ENCODE data around the gene LRTM2. TPM values are rescaled to one million over a fixed set of nuclear protein-coding genes. Genes with fewer than 3 reads are reported as not detected.

Gene LRTM2
- not detected for total RNA-seq

GRCh38 chr12:1820191-1820895, at the start of gene LRTM2:
LRTM2 (plus strand) TSS chr12:1820565; CDS start chr12:1828149, 7,584 bp downstream.
- in situ Hi-C loops (cut with MboI; ENCODE audit: low pct_ligation_motif_present in 1 of 4, low pct_unique_long_range_greater_than_20kb in 1 of 4, low sequenced_read_pairs in 3 of 4), result loop anchor here in 2 of 4 donors (25.0 kb wide), 1 partner anchor 217 kb away; no protein-coding TSS in a partner anchor
- Histone ChIP-seq H3K9me3 (no peaks in the 10 kb centered on the region), H3K36me3 (no peaks in the 10 kb centered on the region), H3K4me3 (no peak within 1 kb of the TSS), H3K27me3 (peaks cover 57% of the 10 kb centered on the region), H3K27ac (no peak within 1 kb of the TSS), H3K4me1 (no peaks in the 10 kb centered on the region)
- TF ChIP-seq POLR2A (IDR thresholded peaks at IDR 0.05) (no peak), CTCF (IDR thresholded peaks at IDR 0.05) (no peak), EP300 (IDR thresholded peaks at IDR 0.05; ENCODE audit: low read depth) (no peak)
- no peak for DNase-seq
- WGBS, 2 donors (ENCODE audit: low coverage in 1 of 2), result 24 to 37% methylated on average over 17 to 34 of the region's 34 CpGs
- intact Hi-C loops (cut with DNase I; ENCODE audit: low total_unique reads), result no loop called here

DNA sequence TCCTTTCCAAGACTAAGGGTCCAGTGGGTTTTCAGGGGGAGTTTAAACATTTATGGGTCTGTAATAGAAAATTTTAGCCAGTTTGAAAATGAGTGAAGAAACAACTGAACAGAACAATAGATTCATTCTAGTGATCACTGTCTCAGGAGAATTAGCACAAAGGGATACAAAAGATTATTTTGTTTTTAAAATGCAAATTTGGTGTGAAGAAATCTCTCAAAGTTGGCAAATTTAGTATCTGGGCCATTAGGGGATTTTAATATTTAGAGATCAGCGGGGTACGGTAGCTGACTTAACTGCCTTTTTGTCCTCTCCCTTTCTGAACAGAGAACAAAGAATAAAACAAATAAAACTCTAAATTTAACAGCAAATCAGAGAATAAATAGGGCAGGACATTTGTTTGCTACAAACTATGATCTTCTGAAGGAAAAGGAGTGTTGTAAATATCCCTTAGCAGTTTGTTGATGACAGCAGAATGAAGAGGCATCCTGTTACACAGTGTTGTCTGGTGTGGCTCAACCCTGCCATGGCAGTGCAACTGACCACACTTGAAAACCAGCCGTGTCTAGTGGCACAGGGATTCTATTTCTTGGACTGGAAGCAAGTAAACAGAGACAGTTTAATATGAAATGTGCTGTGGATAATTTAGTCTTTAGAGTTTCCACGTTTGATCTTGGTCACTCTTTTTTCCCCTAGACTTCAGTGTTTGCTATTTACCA, 46.3 kb upstream of the LRTM2 start:
- in situ Hi-C loops (cut with MboI; ENCODE audit: low pct_ligation_motif_present in 1 of 4, low pct_unique_long_range_greater_than_20kb in 1 of 4, low sequenced_read_pairs in 3 of 4), result no loop called here
- Histone ChIP-seq H3K27me3 (no peaks in the 10 kb centered on the region), H3K4me3 (no peak overlapping the region), H3K36me3 (peaks cover 0 to 3% (median 0%) of the 10 kb centered on the region in 4 donors), H3K27ac (no peak overlapping the region), H3K9me3 (no peaks in the 10 kb centered on the region), H3K4me1 (no peaks in the 10 kb centered on the region)
- 77 to 85% methylated on average over 4 of the region's 4 CpGs for WGBS, 2 donors (ENCODE audit: low coverage in 1 of 2)
- DNase-seq, result no peak
- intact Hi-C loops (cut with DNase I; ENCODE audit: low total_unique reads), result no loop called here
- TF ChIP-seq POLR2A (IDR thresholded peaks at IDR 0.05) (no peak), CTCF (IDR thresholded peaks at IDR 0.05) (no peak), POLR2AphosphoS5 (IDR thresholded peaks at IDR 0.05) (no peak), EP300 (IDR thresholded peaks at IDR 0.05; ENCODE audit: low read depth) (no peak)

DNA sequence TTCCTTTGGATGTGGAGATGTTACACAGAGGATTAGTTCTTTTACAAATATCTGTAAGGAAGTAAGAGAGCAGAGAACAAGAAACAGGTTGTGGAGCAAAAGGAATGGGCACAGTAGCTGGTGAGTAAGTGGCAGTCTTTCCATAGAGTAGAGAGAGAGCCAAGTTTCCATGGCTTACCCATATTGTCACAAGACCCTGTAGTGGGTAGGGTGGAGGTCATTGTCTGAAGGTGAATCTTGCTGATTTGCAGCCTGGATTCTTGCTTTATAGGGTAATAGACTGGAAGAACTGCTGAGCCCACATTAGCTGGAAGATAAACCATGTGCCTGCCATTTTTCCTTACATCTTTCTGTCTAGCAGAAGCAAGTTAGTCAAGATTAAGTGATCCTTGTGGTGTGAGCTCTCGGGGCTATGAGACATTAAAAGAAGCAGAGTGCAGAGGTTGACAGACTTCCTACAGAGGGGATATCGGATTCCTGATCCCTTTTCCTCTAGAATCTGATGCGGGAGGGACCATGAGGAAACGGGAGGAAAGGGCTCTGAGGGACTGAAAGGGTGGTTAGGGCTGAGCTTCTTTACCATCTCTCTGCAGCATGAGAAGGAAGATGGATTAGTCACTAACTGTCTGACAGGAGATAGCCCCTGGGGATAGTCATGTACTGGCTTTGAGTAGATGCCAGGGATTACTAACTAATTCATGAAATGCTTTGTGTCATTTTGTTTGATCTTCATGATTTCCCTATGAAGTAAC, 44.0 kb upstream of the LRTM2 start:
- TF ChIP-seq CTCF (IDR thresholded peaks at IDR 0.05), result no peak
- TF ChIP-seq EP300 (IDR thresholded peaks at IDR 0.05; ENCODE audit: low read depth), result no peak
- no peak for TF ChIP-seq POLR2AphosphoS5 (IDR thresholded peaks at IDR 0.05)
- TF ChIP-seq POLR2A (IDR thresholded peaks at IDR 0.05), result no peak
- Histone ChIP-seq H3K4me1 (peaks cover 0 to 8% (median 0%) of the 10 kb centered on the region in 4 donors), H3K9me3 (no peaks in the 10 kb centered on the region), H3K27me3 (no peaks in the 10 kb centered on the region), H3K36me3 (no peaks in the 10 kb centered on the region), H3K4me3 (no peak overlapping the region), H3K27ac (no peak overlapping the region)
- 81 to 94% methylated on average over 2 to 4 of the region's 4 CpGs for WGBS, 2 donors (ENCODE audit: low coverage in 1 of 2)
- in situ Hi-C loops (cut with MboI; ENCODE audit: low pct_ligation_motif_present in 1 of 4, low pct_unique_long_range_greater_than_20kb in 1 of 4, low sequenced_read_pairs in 3 of 4), result no loop called here
- no peak for DNase-seq
- intact Hi-C loops (cut with DNase I; ENCODE audit: low total_unique reads), result no loop called here

DNA sequence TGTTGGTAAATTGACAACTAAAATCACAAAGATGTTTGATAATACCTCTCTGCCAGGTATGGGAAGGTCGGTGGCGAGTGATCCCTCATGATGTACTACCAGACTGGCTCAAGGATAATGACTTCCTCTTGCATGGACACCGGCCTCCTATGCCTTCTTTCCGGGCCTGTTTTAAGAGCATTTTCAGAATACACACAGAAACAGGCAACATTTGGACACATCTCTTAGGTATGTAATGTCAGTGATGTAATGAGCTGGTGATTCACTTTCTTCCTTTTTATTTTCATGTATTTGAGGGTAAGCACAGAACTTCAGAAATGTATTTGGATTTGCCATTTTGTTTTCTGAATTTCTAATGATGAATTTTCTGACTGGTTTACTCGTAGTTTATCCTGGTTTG, 42.6 kb upstream of the LRTM2 start:
- no peaks in the 10 kb centered on the region for H3K36me3 ChIP-seq
- DNase-seq, result no peak
- no peak overlapping the region for H3K27ac ChIP-seq
- 90% methylated on average over 2 to 5 of the region's 5 CpGs for WGBS, 2 donors (ENCODE audit: low coverage in 1 of 2)
- no peak for TF ChIP-seq EP300 (IDR thresholded peaks at IDR 0.05; ENCODE audit: low read depth)
- TF ChIP-seq CTCF (IDR thresholded peaks at IDR 0.05), result no peak
- peaks cover 0 to 8% (median 0%) of the 10 kb centered on the region in 4 donors for H3K4me1 ChIP-seq
- intact Hi-C loops (cut with DNase I; ENCODE audit: low total_unique reads) (no loop called here), in situ Hi-C loops (cut with MboI; ENCODE audit: low pct_ligation_motif_present in 1 of 4, low pct_unique_long_range_greater_than_20kb in 1 of 4, low sequenced_read_pairs in 3 of 4) (no loop called here)
- H3K27me3 ChIP-seq, result no peaks in the 10 kb centered on the region
- H3K4me3 ChIP-seq, result no peak overlapping the region
- H3K9me3 ChIP-seq, result no peaks in the 10 kb centered on the region

Measured in transverse colon (tissue), 4 donors.